HFF-Myc (cell line): ENCODE measurements around the gene RASGRF1.

ENCODE experiments used
- DNase-seq: peaks from one replicate; pipeline ENCODE4 v3.0.0-alpha.2; 2011; ENCODE audit warnings: low read depth; ENCODE audit errors: extremely low read depth
- H3K4me3 ChIP-seq: replicated peaks from 2 replicates; pipeline ENCODE4 v1.5.1; 2011; ENCODE audit warnings: low read depth, mild to moderate bottlenecking, control low read depth, low read length
- TF ChIP-seq, protein P1 (sequence below): IDR thresholded peaks from 2 replicates; pipeline ENCODE4 v1.5.1; 2012; ENCODE audit warnings: mild to moderate bottlenecking, low read depth, low read length, control low read depth; ENCODE audit errors: missing control alignments

The RASGRF1 gene

DNA sequence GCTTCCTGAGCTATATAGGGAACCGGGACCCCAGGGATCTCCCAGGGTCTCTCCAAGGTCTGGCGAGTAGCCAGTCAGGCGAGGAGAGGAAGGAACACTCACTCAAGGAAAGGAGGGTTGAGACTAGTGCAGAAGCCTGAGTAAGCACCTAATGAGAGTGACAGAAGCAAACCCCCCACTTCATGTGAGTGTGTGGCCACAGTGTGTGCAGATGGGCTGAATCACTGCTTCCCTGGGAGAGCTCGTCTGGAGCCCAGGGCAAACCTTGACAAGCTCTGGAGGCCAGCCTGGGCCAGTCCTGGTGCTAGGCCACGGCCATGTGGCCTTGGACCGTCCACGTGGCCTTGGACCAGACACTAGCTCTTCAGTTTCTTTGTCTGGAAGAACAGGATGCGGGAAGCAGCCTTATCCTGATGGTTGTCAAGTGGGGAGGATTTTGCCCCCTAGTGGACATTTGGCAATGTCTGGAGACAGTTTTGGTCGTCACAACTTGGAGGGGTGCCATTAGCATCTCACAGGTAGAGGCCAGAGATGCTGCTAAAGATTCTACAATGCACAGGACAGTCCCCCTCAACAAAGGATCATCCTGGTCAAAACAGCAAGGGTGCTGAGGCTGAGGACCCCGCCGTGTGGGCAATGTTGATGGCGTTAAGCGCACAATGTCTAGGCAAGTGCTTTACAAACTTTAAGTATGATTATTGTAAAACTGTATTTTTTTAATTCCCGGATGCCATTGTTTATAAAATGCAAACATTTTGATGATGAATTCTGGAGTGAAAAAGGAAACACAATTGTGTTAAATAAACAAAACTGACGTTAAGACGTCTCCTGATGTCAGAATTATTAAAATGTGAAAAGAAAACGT, 110.9 kb downstream of the RASGRF1 start:
- TF ChIP-seq, protein P1, sequence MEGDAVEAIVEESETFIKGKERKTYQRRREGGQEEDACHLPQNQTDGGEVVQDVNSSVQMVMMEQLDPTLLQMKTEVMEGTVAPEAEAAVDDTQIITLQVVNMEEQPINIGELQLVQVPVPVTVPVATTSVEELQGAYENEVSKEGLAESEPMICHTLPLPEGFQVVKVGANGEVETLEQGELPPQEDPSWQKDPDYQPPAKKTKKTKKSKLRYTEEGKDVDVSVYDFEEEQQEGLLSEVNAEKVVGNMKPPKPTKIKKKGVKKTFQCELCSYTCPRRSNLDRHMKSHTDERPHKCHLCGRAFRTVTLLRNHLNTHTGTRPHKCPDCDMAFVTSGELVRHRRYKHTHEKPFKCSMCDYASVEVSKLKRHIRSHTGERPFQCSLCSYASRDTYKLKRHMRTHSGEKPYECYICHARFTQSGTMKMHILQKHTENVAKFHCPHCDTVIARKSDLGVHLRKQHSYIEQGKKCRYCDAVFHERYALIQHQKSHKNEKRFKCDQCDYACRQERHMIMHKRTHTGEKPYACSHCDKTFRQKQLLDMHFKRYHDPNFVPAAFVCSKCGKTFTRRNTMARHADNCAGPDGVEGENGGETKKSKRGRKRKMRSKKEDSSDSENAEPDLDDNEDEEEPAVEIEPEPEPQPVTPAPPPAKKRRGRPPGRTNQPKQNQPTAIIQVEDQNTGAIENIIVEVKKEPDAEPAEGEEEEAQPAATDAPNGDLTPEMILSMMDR, result peak; percentile 77
- DNase-seq, result peak; percentile 82
- H3K4me3 ChIP-seq, result no peak overlapping the region

DNA sequence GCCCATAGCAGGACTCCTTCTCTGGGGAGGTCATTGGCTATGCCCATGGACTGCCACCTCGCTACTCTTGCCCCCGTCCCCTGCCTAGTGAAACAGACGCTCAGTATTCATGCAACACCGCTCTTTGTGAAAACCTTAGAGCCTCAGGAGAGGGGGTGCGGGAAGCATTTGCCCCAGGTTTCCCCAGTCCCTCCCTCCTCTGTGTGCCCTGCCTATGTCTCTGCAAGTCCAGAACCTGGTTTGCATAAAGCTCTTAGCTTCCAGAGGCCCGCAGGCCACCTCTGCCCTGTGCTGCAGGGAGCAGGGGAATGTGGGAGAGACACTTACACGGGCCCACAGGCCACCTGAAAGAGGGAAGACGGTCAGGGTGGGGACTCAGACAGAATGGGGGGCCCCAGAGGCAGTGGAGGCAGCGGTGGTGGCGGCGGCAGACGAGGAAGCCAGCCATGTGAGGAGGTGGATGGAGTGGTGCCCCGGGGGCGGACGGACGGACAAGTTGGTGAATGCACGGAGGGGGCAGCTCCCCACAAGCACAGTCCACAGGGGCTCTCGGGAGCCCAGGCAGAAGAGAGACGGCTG, 111.9 kb downstream of the RASGRF1 start:
- TF ChIP-seq, protein P1, result no peak

DNA sequence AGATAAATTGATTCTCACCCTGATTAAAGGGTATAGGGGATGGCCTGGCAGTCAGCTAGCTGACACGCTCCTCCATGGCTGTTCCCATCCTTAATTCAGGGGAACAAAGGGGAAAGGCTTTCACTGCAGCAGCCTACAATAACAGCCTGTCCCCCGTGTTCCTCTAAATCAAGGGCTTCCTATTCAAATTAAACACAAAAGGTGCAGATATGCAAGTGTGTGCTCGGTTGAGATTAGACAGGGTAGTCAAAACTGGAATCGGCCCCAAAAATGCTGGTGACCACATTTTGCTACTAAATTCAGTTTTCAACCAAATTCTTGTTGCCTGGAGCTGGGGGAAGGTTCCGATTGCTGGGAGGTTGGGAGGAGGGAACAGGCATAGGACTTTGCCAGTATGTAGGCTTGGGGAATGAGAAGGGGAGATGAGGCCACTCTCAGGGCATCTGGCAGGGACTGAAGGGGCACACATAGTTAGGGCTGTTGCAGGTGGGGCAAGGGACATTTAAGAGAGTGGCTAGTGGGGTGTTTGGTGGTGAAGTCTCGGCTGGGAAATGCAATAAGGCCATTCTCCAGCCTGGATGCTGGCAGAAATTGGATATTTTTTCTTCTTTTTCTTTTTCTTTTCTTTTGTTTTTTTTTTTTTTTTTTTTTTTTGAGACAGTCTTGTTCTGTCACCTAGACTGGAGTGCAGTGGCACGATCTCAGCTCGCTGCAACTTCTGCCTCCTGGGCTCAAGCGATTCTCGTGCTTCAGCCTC, 112.8 kb downstream of the RASGRF1 start:
- TF ChIP-seq, protein P1, result no peak
- no peak for DNase-seq
- H3K4me3 ChIP-seq, result no peak overlapping the region

More for the DNA sequence above, 111.9 kb downstream of the RASGRF1 start:
- no peak overlapping the region for H3K4me3 ChIP-seq
- DNase-seq, result no peak

DNA sequence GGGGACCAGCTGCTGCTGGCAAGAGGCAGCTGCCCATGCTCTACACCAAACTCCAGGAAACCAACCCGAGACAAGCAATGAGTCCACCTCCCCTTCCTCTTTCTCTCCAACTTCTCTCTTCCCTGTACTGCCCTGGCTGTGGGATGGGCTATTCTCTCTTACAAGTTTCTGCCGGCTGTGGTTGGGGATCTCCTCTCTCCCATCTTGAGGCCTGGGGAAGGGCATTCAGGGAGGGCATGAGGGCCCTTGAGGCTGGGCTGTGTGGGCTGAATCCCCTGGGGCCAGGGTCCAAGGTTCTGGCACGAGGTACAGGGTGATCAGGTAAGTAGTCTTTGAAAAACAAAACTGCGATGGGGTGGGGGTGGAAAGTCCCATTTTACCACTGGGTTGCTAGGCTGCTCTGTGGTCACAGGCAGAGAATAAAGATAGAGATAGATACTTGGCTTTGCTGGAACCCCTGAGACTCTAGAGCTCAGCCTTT, 113.4 kb downstream of the RASGRF1 start:
- DNase-seq, result no peak
- TF ChIP-seq, protein P1, result no peak
- H3K4me3 ChIP-seq, result no peak overlapping the region

- DNase-seq, result no peak
- TF ChIP-seq, protein P1, result no peak
- H3K4me3 ChIP-seq, result no peak overlapping the region
Measured at GRCh38 chr15:78976691-78977090, 113.9 kb downstream of the RASGRF1 start.

DNA sequence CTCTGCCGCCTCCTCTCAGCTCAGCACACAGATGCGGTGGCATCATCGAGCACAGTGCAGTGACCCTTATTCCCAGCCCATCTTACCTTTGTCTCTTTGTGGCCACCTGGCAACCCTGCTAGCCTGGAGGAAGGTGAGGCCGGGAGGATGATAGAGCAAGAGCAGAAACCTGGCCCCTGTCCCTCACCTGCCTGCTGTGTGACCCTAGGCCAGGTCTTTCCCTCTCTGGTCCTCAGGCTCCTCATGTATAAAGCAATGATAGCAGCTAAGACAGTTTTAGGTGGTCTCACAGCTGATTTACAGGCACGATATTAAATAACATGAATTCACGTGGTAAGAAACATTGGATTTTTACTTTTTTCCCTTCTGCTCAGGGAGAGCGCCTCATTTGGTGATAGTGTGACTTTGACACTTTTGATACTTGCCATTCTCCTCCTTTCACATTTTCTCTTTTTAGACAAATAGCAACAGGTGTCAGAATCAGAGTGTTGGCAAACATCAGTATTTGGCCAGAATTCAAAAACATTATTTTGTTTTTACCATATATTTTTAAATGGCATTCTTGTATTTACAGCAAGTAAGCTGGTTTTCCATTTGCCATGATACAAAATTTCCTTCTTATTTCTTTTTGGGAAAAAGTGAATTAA, 116.2 kb downstream of the RASGRF1 start:
- TF ChIP-seq, protein P1, result no peak
- no peak for DNase-seq

More for the DNA sequence above, 116.2 kb downstream of the RASGRF1 start:
- no peak overlapping the region for H3K4me3 ChIP-seq
